A549 treated with AZD9567 at 1 μM for 4 hours (cell line): ENCODE results near the gene FMR1. TPM values are rescaled to one million over a fixed set of nuclear protein-coding genes. Genes with fewer than 3 reads are reported as not detected.

Experiments used
- total RNA-seq: library from RNA; stranded (reverse); fragments of 200-300 nt; extraction: Qiagen RNA extraction; gene quantifications from 5 replicates; pipeline ENCODE4 v1.2.3, GENCODE V29; 2022; ENCODE audit not compliant: insufficient read depth

The FMR1 gene
- 18.5 to 23.7 TPM (median 21.3 TPM) in 5 replicates for total RNA-seq

GRCh38 chrX:147911192-147912022 lies at the start of gene FMR1:
FMR1 (plus strand) TSS chrX:147911919; CDS start chrX:147912180, 261 bp downstream.

DNA sequence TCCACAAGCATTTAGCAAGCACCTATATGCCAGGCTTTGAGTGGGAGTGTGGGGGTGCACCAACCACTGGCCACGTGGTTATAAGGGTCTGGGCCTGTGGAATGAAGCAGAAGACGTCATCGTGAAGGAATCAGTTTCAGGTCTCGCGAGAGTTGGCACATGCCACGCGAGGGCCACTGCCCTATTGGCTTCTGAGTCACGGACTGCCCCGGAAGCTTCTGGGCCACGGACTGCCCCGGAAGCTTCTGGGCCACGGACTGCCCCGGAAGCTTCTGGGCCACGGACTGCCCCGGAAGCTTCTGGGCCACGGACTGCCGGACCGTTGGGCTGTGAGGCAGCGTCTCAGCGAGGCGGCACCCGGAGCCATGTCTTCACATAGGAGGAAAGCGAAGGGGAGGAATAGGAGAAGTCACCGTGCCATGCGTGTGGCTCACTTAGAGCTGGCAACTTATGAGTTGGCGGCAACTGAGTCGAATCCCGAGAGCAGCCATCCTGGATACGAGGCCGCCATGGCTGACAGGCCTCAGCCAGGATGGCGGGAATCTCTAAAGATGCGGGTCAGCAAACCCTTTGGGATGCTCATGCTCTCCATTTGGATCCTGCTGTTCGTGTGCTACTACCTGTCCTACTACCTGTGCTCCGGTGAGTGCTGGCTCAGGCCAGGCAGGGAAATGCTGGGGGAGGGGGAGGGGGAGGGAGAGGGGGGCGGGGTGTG lies 69.5 kb downstream of the FMR1 start, which contains the start of gene FMR1NB:
Gene FMR1NB (plus strand): TSS at position 300 of the 715 bp plus-strand sequence. CDS start 66 bp downstream, at position 366.

Other genes starting within 250 kb of the FMR1 start
- gene FMR1NB, start 69.4 kb downstream of the FMR1 start, total RNA-seq, result not detected in 5 replicates